Omental fat pad (tissue), 4 donors: ENCODE measurements around the gene OR6B3. TPM values are rescaled to one million over a fixed set of nuclear protein-coding genes. Genes with fewer than 3 reads are reported as not detected.

Experiments
- ATAC-seq: fragments of 150-250 bp; one replicate; pipeline ENCODE4 v1.9.1; 2016; ENCODE audit warnings: mild to moderate bottlenecking, moderate library complexity; ENCODE audit not compliant: low FRiP score
- DNase-seq: peaks from one replicate; pipeline ENCODE4 v3.0.0-alpha.2; 2019; ENCODE audit warnings: low spot score
- total RNA-seq, 4 donors: library from RNA; depleted of rRNA; stranded (reverse); fragments of >200 nt; gene quantifications; one replicate each; pipeline ENCODE4 v1.1.0, GENCODE V29; 2016
- TF ChIP-seq, protein P1 (sequence below), 3 donors: fragments of 450-650 bp; IDR thresholded peaks; one replicate each; pipeline ENCODE4 v1.5.1; 2016 to 2017; ENCODE audit warnings: antibody characterized with exemption in 3 of 3, mild to moderate bottlenecking in 3 of 3, moderate library complexity in 2 of 3

OR6B3 gene
- total RNA-seq, 4 donors from 2014 or later, result not detected

DNA sequence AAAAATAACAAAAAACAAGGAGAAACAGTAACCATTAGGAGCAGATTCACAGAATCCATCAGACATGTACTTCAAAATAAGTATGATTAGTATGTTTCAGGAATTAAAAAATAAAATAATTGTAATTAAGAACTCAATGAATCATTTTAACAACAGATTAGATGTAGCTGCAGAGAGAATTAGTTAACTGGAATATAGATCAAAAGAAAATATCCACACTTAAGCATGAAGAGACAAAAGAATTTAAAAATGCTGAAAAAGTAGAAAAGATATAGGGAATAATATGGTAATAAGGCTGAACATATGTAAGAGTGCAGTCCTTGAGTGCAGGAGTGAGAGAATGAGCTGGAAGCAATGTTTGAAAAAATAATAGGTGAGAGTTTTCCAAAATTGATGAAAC is 24.1 kb upstream of the OR6B3 start:
- no peak for DNase-seq
- TF ChIP-seq, protein P1, sequence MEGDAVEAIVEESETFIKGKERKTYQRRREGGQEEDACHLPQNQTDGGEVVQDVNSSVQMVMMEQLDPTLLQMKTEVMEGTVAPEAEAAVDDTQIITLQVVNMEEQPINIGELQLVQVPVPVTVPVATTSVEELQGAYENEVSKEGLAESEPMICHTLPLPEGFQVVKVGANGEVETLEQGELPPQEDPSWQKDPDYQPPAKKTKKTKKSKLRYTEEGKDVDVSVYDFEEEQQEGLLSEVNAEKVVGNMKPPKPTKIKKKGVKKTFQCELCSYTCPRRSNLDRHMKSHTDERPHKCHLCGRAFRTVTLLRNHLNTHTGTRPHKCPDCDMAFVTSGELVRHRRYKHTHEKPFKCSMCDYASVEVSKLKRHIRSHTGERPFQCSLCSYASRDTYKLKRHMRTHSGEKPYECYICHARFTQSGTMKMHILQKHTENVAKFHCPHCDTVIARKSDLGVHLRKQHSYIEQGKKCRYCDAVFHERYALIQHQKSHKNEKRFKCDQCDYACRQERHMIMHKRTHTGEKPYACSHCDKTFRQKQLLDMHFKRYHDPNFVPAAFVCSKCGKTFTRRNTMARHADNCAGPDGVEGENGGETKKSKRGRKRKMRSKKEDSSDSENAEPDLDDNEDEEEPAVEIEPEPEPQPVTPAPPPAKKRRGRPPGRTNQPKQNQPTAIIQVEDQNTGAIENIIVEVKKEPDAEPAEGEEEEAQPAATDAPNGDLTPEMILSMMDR (IDR thresholded peaks at IDR 0.05), result no peak
- ATAC-seq, result no peak

DNA sequence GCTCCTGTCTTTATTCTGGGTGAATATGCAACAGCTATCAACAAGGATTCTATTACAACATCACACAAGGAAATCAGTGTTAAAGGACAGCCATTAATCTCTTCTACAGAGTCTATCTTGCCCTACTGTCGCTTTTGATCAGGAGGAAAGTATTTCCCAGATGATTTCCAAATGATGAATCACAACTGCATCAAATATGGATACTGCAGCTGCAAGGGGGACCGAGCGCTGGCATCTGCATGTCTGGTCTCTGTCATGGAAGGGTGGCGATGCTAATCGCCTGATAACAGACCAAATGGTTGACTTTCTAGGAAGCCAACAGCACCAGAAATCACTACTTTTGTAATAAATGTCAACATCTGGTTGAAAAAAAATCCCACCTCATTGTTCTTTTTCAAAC is 21.2 kb upstream of the OR6B3 start:
- ATAC-seq (no peak), DNase-seq (no peak)
- TF ChIP-seq, protein P1 (IDR thresholded peaks at IDR 0.05), result no peak

DNA sequence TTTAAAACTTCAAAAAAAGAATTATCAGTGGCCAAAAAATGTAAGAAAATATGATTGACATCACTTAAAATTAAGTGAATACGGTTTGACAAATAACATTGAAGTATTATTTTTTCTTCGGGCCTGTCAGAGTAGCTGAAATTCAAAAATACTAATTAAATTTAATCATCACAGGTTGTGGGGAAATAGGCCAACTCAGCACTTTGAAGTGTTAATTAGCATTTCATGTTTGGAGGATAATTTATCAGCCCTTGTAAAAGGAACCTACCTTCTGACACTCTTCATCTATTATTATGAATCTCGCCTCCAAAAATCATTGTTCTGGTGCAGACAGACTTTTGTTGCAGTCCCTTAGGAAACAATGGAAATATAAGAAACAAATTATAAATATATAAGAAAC is 17.6 kb upstream of the OR6B3 start:
- ATAC-seq (no peak), DNase-seq (no peak)
- TF ChIP-seq, protein P1 (IDR thresholded peaks at IDR 0.05), result no peak

DNA sequence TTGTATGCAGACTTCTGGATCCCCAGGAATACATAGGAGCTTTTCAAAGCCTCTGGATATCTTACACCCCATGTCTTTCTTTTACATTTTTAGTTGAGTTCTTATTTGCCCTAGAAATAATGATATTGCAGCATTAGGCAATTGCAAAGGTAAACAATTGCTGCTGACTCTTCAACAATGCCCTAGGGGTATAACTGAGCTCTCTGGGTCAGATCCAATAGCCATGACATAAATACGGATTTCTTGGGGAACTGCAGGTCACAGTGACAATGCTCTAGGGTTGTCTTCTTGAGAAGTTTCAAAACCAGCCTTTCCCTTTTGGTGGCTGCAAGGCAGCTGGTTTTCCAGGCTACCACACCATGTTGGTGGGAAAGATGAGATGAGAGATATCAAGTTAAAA is 16.5 kb upstream of the OR6B3 start:
- DNase-seq (no peak), ATAC-seq (no peak)
- TF ChIP-seq, protein P1 (IDR thresholded peaks at IDR 0.05), result no peak

DNA sequence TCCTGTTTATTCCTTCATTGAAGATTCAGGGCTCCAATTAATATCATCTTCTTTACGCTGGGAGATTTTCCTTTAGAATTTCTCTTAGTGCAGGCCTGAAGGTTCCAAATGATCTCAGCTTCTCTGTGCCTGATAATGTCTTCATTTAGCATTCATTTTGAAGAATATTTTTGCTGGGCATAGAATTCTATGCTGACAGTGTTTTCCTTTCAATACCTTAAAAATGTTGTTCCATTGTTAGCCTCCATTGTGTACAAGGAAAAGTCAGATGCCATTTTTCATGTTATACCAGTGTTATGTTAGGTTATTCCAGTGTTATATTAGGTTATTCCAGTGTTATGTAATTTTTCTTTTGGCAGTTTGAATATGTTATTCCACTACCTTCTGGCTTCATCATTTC is 14.9 kb upstream of the OR6B3 start:
- TF ChIP-seq, protein P1 (IDR thresholded peaks at IDR 0.05), result no peak
- no peak for ATAC-seq

DNA sequence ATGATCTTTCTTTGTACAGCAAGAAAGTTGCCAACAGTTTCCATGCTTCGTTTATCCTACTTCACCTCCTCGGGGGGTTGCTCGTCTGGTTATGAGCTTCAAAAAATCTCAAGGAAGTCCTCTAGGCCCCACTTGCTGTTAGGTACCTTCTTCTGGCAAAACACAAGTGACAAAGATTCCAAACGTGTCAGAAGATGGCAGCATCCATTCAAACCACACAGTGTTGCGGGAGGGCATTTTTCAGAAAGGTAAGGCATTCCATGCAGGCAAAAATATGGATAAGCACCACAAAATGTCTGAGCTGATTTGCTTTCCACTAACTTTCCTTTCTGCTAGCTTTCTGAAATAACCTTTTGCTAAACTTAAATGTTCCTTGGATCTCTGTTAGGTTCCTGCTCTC is 13.2 kb upstream of the OR6B3 start:
- DNase-seq, result no peak
- ATAC-seq, result no peak
- TF ChIP-seq, protein P1 (IDR thresholded peaks at IDR 0.05), result no peak

More for the DNA sequence above, 14.9 kb upstream of the OR6B3 start:
- no peak for DNase-seq

DNA sequence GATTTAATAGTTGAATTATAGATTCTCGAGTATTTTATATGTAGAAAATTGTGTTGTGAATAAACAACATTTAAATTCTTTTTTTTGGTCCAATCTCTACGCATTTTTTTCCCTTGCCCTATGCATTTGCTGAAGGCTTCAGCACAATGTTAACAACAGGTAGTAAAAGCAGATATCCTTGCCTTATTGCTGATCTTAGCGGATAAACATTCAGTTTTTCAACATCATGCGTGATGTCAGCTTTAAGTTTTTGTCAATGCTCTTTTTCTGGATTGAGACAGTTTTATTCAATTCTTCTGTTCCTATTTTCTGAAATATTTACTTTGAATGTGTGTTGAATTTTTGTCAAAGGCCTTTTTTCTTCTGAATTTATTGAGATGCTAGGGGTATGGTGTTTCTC is 11.6 kb upstream of the OR6B3 start:
- no peak for DNase-seq
- TF ChIP-seq, protein P1 (IDR thresholded peaks at IDR 0.05), result no peak
- no peak for ATAC-seq
